ENCODE data around the gene ST6GALNAC3. TPM values are rescaled to one million over a fixed set of nuclear protein-coding genes. Genes with fewer than 3 reads are reported as not detected.
"Not testable (repeated sequence)": the region's sequence is repeated elsewhere in the genome, so short reads cannot be mapped to it uniquely, and the experiment has no call there.

Gene ST6GALNAC3
- total RNA-seq, 2 donors from 2014 or later, result 0.87 TPM; not detected in 1

- Mint-ChIP-seq H3K27me3 (peaks cover 6% of the 10 kb centered on the region), H3K4me3 (no peak overlapping the region), H3K4me1 (peaks cover 3% of the 10 kb centered on the region), H3K36me3 (ENCODE audit: low read depth) (no peaks in the 10 kb centered on the region), H3K27ac (no peak overlapping the region)
- H3K9me3 ChIP-seq (ENCODE audit: control insufficient read depth, low read length, poor library complexity, severe bottlenecking), result no peaks in the 10 kb centered on the region
- no peak for ATAC-seq
- no peak for DNase-seq
These were observed 7.5 kb downstream of the ST6GALNAC3 start for GRCh38 chr1:76082062-76082461.

- no peaks in the 10 kb centered on the region for H3K36me3 Mint-ChIP-seq (ENCODE audit: low read depth)
- H3K27ac Mint-ChIP-seq, result no peak overlapping the region
- peaks cover 6% of the 10 kb centered on the region for H3K27me3 Mint-ChIP-seq
- ATAC-seq (no peak), DNase-seq (no peak)
- H3K9me3 ChIP-seq (ENCODE audit: control insufficient read depth, low read length, poor library complexity, severe bottlenecking), result no peaks in the 10 kb centered on the region
- no peak overlapping the region for H3K4me3 Mint-ChIP-seq
- peaks cover 3% of the 10 kb centered on the region for H3K4me1 Mint-ChIP-seq
These were observed 8.6 kb downstream of the ST6GALNAC3 start for GRCh38 chr1:76083189-76083588.

GRCh38 chr1:76084029-76084627, 9.6 kb downstream of the ST6GALNAC3 start:
- H3K27me3 Mint-ChIP-seq, result peaks cover 6% of the 10 kb centered on the region
- ATAC-seq (no peak), DNase-seq (no peak)
- H3K4me1 Mint-ChIP-seq, result peaks cover 3% of the 10 kb centered on the region
- no peaks in the 10 kb centered on the region for H3K36me3 Mint-ChIP-seq (ENCODE audit: low read depth)
- H3K4me3 Mint-ChIP-seq, result no peak overlapping the region
- no peak overlapping the region for H3K27ac Mint-ChIP-seq
- H3K9me3 ChIP-seq (ENCODE audit: control insufficient read depth, low read length, poor library complexity, severe bottlenecking), result no peaks in the 10 kb centered on the region

- Mint-ChIP-seq H3K4me1 (peaks cover 3% of the 10 kb centered on the region), H3K27ac (no peak overlapping the region), H3K36me3 (ENCODE audit: low read depth) (no peaks in the 10 kb centered on the region), H3K4me3 (no peak overlapping the region), H3K27me3 (peaks cover 2% of the 10 kb centered on the region)
- no peak for DNase-seq
- no peaks in the 10 kb centered on the region for H3K9me3 ChIP-seq (ENCODE audit: control insufficient read depth, low read length, poor library complexity, severe bottlenecking)
- ATAC-seq, result no peak
These were observed 10.1 kb downstream of the ST6GALNAC3 start for GRCh38 chr1:76084685-76085084.

- H3K27ac Mint-ChIP-seq, result no peak overlapping the region
- H3K27me3 Mint-ChIP-seq, result no peaks in the 10 kb centered on the region
- no peaks in the 10 kb centered on the region for H3K9me3 ChIP-seq (ENCODE audit: control insufficient read depth, low read length, poor library complexity, severe bottlenecking)
- no peak overlapping the region for H3K4me3 Mint-ChIP-seq
- no peaks in the 10 kb centered on the region for H3K36me3 Mint-ChIP-seq (ENCODE audit: low read depth)
- DNase-seq (no peak), ATAC-seq (no peak)
- H3K4me1 Mint-ChIP-seq, result no peaks in the 10 kb centered on the region
These were observed 11.6 kb downstream of the ST6GALNAC3 start for GRCh38 chr1:76086109-76086508.

- no peak overlapping the region for H3K27ac Mint-ChIP-seq
- no peaks in the 10 kb centered on the region for H3K27me3 Mint-ChIP-seq
- ATAC-seq (no peak), DNase-seq (no peak)
- no peaks in the 10 kb centered on the region for H3K4me1 Mint-ChIP-seq
- no peaks in the 10 kb centered on the region for H3K36me3 Mint-ChIP-seq (ENCODE audit: low read depth)
- H3K4me3 Mint-ChIP-seq, result no peak overlapping the region
- H3K9me3 ChIP-seq (ENCODE audit: control insufficient read depth, low read length, poor library complexity, severe bottlenecking), result no peaks in the 10 kb centered on the region
These were observed 12.1 kb downstream of the ST6GALNAC3 start for GRCh38 chr1:76086597-76086996.

- H3K4me1 Mint-ChIP-seq, result no peaks in the 10 kb centered on the region
- no peak overlapping the region for H3K27ac Mint-ChIP-seq
- H3K36me3 Mint-ChIP-seq (ENCODE audit: low read depth), result no peaks in the 10 kb centered on the region
- H3K27me3 Mint-ChIP-seq, result peaks cover 12% of the 10 kb centered on the region
- no peak for ATAC-seq
- no peak overlapping the region for H3K4me3 Mint-ChIP-seq
- DNase-seq, result no peak
- no peaks in the 10 kb centered on the region for H3K9me3 ChIP-seq (ENCODE audit: control insufficient read depth, low read length, poor library complexity, severe bottlenecking)
These were observed 16.0 kb downstream of the ST6GALNAC3 start for GRCh38 chr1:76090283-76091203.

- no peaks in the 10 kb centered on the region for H3K4me1 Mint-ChIP-seq
- no peak for DNase-seq
- no peaks in the 10 kb centered on the region for H3K36me3 Mint-ChIP-seq (ENCODE audit: low read depth)
- peaks cover 12% of the 10 kb centered on the region for H3K27me3 Mint-ChIP-seq
- no peak for ATAC-seq
- H3K9me3 ChIP-seq (ENCODE audit: control insufficient read depth, low read length, poor library complexity, severe bottlenecking), result no peaks in the 10 kb centered on the region
- H3K27ac Mint-ChIP-seq, result no peak overlapping the region
- no peak overlapping the region for H3K4me3 Mint-ChIP-seq
These were observed 18.3 kb downstream of the ST6GALNAC3 start for GRCh38 chr1:76092812-76093211.

- Mint-ChIP-seq H3K4me1 (no peaks in the 10 kb centered on the region), H3K27me3 (peaks cover 12% of the 10 kb centered on the region), H3K27ac (no peak overlapping the region), H3K4me3 (no peak overlapping the region), H3K36me3 (ENCODE audit: low read depth) (no peaks in the 10 kb centered on the region)
- ATAC-seq (no peak), DNase-seq (no peak)
- H3K9me3 ChIP-seq (ENCODE audit: control insufficient read depth, low read length, poor library complexity, severe bottlenecking), result no peaks in the 10 kb centered on the region
These were observed 19.2 kb downstream of the ST6GALNAC3 start for GRCh38 chr1:76093522-76094312.

- no peak overlapping the region for H3K27ac Mint-ChIP-seq
- no peaks in the 10 kb centered on the region for H3K9me3 ChIP-seq (ENCODE audit: control insufficient read depth, low read length, poor library complexity, severe bottlenecking)
- H3K36me3 Mint-ChIP-seq (ENCODE audit: low read depth), result no peaks in the 10 kb centered on the region
These were observed 21.3 kb downstream of the ST6GALNAC3 start for GRCh38 chr1:76095802-76096201.

GRCh38 chr1:76097064-76097463, 22.5 kb downstream of the ST6GALNAC3 start:
- H3K36me3 Mint-ChIP-seq (ENCODE audit: low read depth); H3K27ac Mint-ChIP-seq; H3K4me1 Mint-ChIP-seq; ATAC-seq; H3K9me3 ChIP-seq (ENCODE audit: control insufficient read depth, low read length, poor library complexity, severe bottlenecking); H3K4me3 Mint-ChIP-seq; DNase-seq: not testable (repeated sequence)
- peaks cover 23% of the 10 kb centered on the region for H3K27me3 Mint-ChIP-seq

More at GRCh38 chr1:76095802-76096201, 21.3 kb downstream of the ST6GALNAC3 start:
- Mint-ChIP-seq H3K27me3 (peaks cover 12% of the 10 kb centered on the region), H3K4me3 (no peak overlapping the region), H3K4me1 (no peaks in the 10 kb centered on the region)
- ATAC-seq (no peak), DNase-seq (no peak)

- H3K4me1 Mint-ChIP-seq, result no peaks in the 10 kb centered on the region
- peaks cover 16% of the 10 kb centered on the region for H3K27me3 Mint-ChIP-seq
- H3K9me3 ChIP-seq (ENCODE audit: control insufficient read depth, low read length, poor library complexity, severe bottlenecking), result no peaks in the 10 kb centered on the region
- no peaks in the 10 kb centered on the region for H3K36me3 Mint-ChIP-seq (ENCODE audit: low read depth)
- ATAC-seq, result no peak
- no peak overlapping the region for H3K4me3 Mint-ChIP-seq
- DNase-seq, result no peak
- H3K27ac Mint-ChIP-seq, result no peak overlapping the region
These were observed 24.3 kb downstream of the ST6GALNAC3 start for GRCh38 chr1:76098845-76099244.

- Mint-ChIP-seq H3K4me1 (no peaks in the 10 kb centered on the region), H3K36me3 (ENCODE audit: low read depth) (peaks cover 2% of the 10 kb centered on the region), H3K27ac (no peak overlapping the region), H3K4me3 (no peak overlapping the region), H3K27me3 (peaks cover 22% of the 10 kb centered on the region)
- H3K9me3 ChIP-seq (ENCODE audit: control insufficient read depth, low read length, poor library complexity, severe bottlenecking), result peaks cover 3% of the 10 kb centered on the region
- DNase-seq (no peak), ATAC-seq (no peak)
These were observed 27.0 kb downstream of the ST6GALNAC3 start for GRCh38 chr1:76101548-76101947.

Measured in T-helper 17 cell (primary cell).